ENCODE results near the gene ISLR. TPM values are rescaled to one million over a fixed set of nuclear protein-coding genes. Genes with fewer than 3 reads are reported as not detected.

Gene ISLR
- total RNA-seq, 1 experiment from 2014 or later = 0.11 TPM

GRCh38 chr15:74182131-74182530, 8.6 kb downstream of the ISLR start:
- Mint-ChIP-seq H3K36me3 (ENCODE audit: insufficient read depth in 1 of 3, low read depth in 3 of 3) (peaks cover 0 to 4% (median 0%) of the 10 kb centered on the region in 3 experiments; a peak in 2 of 7 replicates), H3K4me1 (peaks cover 3 to 18% of the 10 kb centered on the region in 2 experiments; a peak in 3 of 4 replicates), H3K9me3 (no peaks in the 10 kb centered on the region), H3K27me3 (ENCODE audit: low read depth) (peaks cover 22% of the 10 kb centered on the region), H3K27ac (peak overlapping the region in 1 of 3 experiments; percentile 64; a peak in 1 of 7 replicates), H3K4me3 (no peak overlapping the region)
- Histone ChIP-seq H3K4ac (ENCODE audit: low read depth, low read length) (no peak overlapping the region), H3K23ac (ENCODE audit: insufficient read length, low read depth, low read length) (no peak overlapping the region), H2BK5ac (ENCODE audit: insufficient read length, low read length) (no peak overlapping the region), H3K14ac (ENCODE audit: insufficient read depth, low read length) (no peak overlapping the region), H4K20me1 (ENCODE audit: control insufficient read depth, insufficient read depth, insufficient read length) (no peaks in the 10 kb centered on the region), H2AK5ac (ENCODE audit: insufficient read length, low read length) (no peak overlapping the region), H2BK15ac (ENCODE audit: low read depth, low read length) (no peak overlapping the region), H4K5ac (ENCODE audit: insufficient read length, low read depth, low read length) (no peak overlapping the region), H2BK120ac (ENCODE audit: low read depth, low read length, poor library complexity, severe bottlenecking) (no peak overlapping the region), H3K56ac (ENCODE audit: insufficient read length, low read depth, low read length) (no peak overlapping the region), H2AFZ (ENCODE audit: low read length) (no peak overlapping the region), H3K4me1 (ENCODE audit: insufficient read depth, low read length) (no peaks in the 10 kb centered on the region), H3K27ac (ENCODE audit: insufficient read length, low read depth, low read length) (no peak overlapping the region), H3K9me3 (ENCODE audit: control insufficient read depth, low read depth, low read length) (no peaks in the 10 kb centered on the region), H3K4me2 (ENCODE audit: insufficient read depth, insufficient read length, low read length) (no peak overlapping the region), H3K79me1 (ENCODE audit: insufficient read depth, low read depth, low read length, poor library complexity, severe bottlenecking) (no peaks in the 10 kb centered on the region), H3K27me3 (ENCODE audit: insufficient read depth, low read length) (no peaks in the 10 kb centered on the region), H3K18ac (ENCODE audit: insufficient read length, low read depth, low read length) (no peak overlapping the region), H3K9ac (ENCODE audit: extremely low read depth, insufficient read length, low read length) (no peak overlapping the region), H3K79me2 (ENCODE audit: insufficient read depth, low read length) (no peaks in the 10 kb centered on the region), H4K91ac (ENCODE audit: insufficient read length, low read depth, low read length) (no peak overlapping the region), H3K23me2 (ENCODE audit: insufficient read length, low read depth, low read length, poor library complexity, severe bottlenecking) (no peaks in the 10 kb centered on the region), H3T11ph (ENCODE audit: low read length) (no peak overlapping the region), H2BK12ac (ENCODE audit: insufficient read length, low read depth, low read length) (no peak overlapping the region), H2BK20ac (ENCODE audit: low read depth, low read length, poor library complexity, severe bottlenecking) (no peak overlapping the region), H4K8ac (replicated peaks; ENCODE audit: insufficient read length, low read depth, low read length) (no peak overlapping the region)
- no peak for DNase-seq
- no CpG with 5 or more reads among the region's 8 CpGs for WGBS (ENCODE audit: extremely low coverage, insufficient read length, low lambda C conversion rate)
- TF ChIP-seq CTCF (conservative IDR thresholded peaks at IDR 0.05) = no peak

Measured in H9 (cell line).